ENCODE results near the gene ABCA7.

The ABCA7 gene

GRCh38 chr19:1004803-1005664 lies 34.9 kb upstream of the ABCA7 start:
- no peak for DNase-seq

DNA sequence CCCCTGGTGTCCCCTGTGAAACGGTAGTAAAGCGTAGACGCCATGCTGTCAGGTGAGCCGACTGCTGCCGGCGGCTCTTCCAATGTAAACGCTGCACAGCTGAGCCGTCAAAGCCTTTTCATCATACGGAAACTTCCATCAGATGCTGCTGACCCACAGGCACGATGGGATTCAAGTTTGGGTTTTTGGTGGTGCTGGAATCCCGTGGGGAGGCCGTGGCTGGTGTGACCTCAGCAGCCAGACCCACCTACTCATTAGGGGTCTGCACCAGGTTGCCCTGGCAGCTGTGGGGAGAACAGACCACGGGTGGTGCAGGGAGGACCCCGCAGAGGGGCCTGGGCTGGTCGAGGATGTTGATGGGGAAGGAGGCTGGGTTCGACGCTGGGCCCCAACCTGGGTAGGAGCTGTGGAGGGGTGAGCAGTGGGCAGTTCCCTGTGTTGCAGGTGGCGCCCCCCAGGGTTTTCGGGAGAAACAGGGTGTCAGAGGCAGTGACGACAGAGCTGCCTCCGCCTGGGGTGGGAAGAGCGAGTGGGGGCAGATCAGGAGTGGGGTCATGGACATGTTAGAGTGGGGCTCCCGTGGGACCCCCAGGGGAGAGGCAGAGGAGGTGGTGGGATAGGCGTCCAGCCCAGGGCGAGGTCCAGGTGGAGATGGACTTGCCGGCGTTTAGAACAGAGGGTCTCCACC lies 33.1 kb upstream of the ABCA7 start:
- DNase-seq: no peak

GRCh38 chr19:1007399-1008251 lies 32.3 kb upstream of the ABCA7 start:
- DNase-seq: no peak

DNA sequence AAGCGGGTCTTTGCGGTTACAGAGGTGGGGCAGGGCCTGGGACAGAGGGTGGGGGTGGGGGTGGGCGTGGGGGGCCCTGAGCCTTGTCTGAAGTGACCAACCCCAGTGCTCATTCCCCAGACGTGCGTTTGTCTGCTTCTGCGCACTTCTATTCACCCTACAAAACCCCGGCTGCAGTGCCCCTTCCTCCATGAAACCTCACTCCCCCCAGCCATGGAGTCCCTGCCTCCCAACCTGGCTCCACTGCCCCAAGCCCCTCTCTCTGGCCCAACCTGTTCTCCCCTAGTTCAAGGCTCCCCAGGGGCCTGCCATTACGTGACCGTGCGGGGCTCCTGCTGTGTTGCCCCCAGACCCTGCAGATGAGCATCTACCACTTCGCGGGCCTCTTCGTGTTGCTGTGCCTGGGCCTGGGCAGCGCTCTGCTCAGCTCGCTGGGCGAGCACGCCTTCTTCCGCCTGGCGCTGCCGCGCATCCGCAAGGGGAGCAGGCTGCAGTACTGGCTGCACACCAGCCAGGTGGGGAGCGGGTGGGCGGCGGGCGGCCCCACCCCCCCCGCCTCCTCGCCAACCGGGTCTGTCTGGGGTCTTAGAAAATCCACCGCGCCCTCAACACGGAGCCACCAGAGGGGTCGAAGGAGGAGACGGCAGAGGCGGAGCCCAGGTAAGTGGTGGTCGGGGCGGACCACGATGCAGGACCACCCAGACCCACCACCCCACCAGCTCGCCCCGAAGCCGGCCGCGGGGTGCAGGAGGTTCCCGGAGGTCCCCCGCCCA lies 31.5 kb upstream of the ABCA7 start:
- DNase-seq: no peak

DNA sequence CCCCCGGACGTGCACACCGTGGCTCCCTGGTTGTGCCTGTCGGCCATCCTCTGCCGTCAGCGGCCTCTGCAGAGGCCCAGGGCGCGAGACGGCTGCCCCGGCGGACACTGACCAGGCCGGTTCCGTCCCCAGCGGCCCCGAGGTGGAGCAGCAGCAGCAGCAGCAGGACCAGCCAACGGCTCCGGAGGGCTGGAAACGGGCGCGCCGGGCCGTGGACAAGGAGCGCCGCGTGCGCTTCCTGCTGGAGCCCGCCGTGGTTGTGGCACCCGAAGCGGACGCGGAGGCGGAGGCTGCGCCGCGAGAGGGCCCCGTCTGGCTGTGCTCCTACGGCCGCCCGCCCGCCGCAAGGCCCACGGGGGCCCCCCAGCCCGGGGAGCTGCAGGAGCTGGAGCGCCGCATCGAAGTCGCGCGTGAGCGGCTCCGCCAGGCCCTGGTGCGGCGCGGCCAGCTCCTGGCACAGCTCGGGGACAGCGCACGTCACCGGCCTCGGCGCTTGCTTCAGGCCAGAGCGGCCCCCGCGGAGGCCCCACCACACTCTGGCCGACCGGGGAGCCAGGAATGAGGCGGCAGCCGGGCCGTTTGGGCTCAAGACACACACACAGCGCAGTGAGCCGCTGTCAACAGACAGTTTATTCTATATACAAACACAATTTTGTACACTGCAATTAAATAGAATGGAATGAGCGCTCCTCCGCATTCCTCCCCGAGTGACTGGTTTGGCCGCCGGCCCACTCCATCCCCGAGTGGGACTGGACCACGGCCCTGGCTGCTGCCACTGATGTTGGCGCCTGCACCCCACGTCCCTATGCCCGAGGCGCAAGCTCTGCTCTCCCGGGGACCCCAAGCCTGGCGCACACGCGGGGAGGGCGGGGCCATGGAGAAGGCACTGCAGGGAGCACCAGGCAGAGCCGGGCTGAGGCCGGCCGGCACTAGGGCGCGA lies 30.6 kb upstream of the ABCA7 start:
- DNase-seq: no peak

GRCh38 chr19:1009981-1010538 lies 29.8 kb upstream of the ABCA7 start:
- DNase-seq: no peak

- DNase-seq: no peak
Observed at GRCh38 chr19:1010586-1011510, 29.1 kb upstream of the ABCA7 start.

DNA sequence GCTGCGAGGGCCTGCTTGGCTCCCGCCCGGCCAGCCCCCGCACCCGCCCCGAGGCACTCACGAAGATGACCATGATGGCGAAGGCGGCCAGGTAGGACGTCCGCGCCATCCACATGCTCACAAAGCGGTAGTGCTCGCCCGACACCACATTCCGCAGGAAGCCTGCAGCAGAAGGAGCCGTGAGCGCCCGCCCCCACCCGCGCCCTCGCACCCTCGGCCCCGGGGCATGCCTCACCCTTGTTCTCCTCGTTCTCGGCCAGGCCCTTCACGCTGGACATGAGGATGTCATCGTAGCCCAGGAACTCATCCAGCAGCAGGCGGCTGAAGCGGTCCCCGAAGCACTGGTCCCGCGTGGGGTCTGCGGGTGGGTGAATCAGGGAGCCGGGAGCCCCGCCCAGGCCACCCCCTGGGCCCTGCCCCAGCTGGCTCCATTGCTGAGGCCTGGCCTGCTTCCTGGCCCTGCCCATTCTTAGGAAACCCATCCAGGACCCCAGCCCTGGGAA lies 28.0 kb upstream of the ABCA7 start:
- DNase-seq: no peak

DNA sequence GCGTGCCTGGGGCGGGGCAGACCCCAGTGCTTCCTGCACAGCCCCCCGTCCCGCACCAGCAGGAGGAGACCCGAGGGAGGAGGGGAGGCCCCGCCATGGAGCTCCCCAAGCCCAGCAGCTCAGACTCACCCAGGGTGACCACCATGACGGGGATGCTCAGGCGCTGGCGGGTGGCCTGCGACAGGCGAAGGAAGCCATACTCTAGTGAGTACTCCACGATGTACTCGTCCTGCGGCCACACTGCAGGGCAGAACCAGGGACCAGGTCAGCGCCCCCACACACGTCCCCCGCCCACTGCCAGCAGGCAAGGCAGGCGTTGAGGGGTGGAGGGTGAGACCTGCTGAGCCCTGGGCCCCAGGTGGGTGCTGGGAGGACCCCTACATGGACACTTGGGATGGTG lies 27.6 kb upstream of the ABCA7 start:
- no peak for DNase-seq

- DNase-seq: no peak
Observed at GRCh38 chr19:1013218-1013617, 26.7 kb upstream of the ABCA7 start.

DNA sequence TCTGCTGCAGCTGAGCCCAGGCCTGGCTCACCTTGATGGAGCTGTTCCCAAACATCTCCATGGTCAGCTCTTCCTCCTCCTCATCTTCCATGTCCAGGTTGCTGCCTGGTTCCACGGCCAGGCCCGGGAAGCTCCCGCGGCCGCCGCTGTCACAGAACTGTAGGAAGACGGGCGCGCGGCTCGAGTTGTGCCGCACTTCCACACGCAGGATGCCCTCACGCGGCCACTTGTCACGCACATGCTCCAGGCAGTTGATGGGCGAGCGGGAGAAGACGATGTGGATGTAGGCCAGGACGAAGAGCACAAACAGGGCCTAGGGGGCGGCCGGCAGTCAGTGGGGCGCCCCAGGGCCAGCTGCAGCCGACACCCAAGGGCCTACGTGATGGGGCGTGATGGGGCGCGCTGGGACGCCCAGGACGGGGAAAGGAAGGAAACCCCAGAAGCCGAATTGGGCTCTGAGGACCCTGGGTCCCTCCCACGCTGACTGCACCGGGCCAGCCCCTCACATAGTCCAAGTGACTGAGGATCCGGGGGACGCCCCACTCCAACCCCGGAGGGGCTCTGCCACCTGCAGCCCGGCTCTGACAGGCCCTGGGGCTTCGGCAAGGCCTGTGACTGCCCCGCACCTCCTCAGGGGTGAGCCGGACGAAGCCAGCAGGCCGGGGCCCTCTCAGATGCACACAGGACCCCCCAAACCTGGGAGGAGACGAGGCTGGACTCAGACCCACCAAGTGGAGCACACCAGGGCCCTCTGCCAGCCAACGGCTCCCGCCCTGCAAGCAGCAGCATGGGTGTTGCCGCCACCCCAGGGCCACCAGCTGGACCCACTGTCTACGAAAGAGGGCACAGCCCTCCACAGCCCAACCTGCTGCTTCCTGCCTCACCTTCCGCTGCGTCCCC lies 25.5 kb upstream of the ABCA7 start:
- no peak for DNase-seq

DNA sequence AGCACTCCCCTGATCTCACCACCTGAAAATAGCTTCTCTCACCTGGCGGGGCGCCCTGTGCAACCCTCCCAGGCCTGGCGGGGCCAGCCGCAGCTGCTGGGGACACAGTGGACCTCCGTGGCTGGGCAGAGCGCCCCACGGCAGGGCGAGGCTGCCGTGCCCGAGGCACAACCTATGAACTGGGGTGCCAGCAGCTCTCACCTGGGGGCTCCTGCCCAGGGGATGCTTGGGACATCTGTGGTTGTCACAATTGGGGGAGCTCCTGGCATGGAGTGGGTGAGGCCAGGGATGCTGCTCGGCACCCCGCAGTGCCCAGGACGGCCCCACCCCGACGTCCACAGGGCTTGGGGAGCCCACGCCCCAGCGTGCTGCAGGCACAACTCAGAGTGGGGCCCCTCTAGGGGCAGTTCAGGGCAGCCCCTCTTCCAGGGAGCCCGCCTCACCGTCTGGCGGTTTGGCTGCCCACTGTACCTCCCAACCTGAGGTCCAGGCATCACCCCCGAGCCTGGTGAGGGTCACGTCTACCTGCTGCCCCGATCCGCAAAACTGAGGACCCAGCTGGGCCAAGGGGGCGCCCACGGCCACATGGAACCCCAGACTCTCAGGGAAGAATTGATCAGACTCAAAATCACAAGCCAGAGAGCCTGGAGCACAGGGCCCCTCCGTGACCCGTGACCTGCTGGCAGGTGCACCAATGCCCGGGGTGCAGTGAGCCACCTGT lies 24.7 kb upstream of the ABCA7 start:
- DNase-seq: no peak

DNA sequence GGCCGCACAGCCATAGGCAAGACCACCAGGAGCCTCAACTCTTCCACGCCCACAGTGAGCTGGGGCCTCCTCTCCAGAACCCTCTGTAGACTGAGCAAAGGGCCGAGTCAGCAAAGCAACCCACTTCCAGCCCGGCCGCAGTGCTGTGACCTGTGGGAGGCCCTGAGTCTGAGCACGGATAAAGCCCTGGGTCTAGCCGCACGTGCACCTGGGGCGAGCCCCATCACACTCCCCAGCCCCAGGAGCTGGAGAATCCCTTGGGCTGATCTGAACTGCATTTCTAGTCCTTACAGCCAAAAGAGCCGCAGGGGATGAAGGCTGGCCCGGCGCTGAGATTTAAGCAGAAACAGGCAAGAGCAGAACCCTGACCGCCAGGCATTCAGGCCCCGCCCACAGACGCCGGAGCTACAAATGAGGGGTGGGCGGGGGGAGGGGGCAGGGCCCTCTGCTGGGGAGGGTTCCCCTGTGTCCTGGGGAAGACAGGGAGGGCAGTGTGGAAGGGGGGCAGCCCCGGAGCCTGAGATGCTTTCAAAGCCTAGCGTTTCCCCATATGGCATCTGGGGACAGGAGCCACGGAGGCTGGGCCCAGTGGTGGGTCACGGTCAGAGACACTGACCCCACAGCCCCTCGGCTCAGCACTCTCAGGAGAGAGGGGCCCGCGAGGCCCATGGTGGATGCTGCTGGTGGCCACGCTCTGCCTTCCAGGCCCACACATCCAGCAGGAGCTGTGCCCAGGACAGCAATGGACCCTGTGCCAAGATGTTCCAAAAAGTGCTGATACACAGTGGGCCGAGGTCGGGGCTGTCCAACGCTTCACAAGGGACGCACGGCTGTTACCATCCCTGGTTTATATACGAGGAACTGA lies 23.9 kb upstream of the ABCA7 start:
- DNase-seq: no peak

DNA sequence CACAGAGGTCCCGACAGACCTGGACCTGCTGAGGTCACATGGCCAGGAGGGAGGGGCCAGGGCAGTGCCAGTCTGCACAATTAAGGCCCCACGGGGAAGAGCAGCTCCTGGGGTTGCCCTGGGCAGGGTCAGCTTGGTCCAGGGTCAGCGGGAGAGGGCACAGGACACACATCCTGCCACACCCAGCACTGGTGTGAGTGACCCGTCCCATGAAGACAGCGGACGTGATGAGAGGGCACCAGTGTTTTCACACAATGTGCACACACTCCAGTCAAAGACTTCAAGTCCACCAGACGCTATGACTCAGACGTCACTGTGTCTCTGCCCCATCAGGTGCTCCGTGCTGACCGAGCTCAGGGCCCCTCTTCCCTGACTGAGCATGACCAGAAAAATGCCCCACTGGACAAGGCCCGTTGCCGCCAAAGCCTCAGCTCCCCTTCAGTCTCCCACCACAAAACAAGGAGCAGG lies 23.2 kb upstream of the ABCA7 start:
- no peak for DNase-seq

DNA sequence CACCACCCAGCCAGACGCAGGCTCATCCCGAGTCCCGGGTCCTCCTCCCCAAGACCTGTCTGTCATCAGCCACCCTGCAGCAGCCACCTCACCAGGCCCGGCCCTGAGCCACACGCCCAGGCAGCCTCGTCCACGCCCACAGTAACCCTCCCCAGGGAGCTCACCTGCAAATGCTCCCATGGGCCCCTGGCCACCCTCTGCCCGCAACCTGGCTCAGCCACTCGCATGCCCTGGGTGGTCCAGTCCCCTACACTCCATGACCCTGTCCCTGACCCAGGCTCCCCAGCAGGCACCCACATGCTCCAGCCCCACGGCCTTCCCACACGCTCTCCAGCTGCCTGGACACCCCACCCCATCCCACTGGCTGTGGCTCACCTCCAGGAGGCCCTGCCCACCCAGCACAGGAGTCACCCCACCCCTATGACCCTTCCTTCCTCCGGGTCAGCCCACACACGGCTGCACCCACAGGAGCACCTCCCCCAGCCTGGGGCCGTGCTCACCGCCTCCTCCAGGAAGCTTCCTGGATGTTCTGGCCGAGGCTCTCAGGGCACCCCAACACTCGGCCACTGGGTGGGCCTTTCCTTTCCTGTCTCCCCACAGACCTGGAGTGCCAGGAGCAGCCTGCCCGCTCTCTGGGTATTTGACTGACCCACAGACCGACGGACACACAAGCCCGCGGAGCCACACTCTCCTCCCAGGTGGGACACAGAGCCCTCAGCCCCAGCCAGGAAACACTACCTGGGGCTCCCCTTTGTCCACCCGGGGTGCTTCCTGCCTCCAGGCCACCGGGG lies 22.6 kb upstream of the ABCA7 start:
- no peak for DNase-seq

DNA sequence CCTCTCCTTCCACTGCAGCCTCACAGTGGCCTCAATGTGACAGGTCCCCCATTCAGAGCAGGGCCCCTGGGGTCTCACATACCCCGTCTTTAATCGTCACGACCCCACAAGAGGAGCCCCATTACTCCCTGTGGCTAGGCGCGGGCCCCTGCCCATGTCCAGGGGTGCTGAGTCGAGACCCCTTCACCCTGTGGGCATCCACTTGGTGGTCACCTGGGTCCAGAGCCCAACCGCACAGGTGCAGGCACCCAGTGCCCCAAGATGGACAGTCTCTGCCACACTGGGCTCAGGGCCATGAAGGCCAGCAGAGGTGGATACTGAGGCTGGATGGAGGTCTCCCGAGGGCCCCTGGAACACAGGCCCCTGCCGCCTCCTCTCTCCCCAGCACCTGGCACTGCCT lies 22.0 kb upstream of the ABCA7 start:
- DNase-seq: no peak
